B cell (primary cell): ENCODE measurements around the gene SLC22A12. TPM values are rescaled to one million over a fixed set of nuclear protein-coding genes. Genes with fewer than 3 reads are reported as not detected.

Source experiments
- ATAC-seq: fragments of 200-7000 bp; cut with Tn5 transposase; one replicate; pipeline ENCODE4 v1.10.0; 2021; ENCODE audit warnings: low read depth, mild to moderate bottlenecking, moderate number of reproducible peaks, moderate library complexity
- CTCF ChIA-PET: fragments of 350-600 bp; sonication (Branson Sonifier 250); formaldehyde crosslinking; loops from one replicate; lab custom pipeline; 2021; ENCODE audit warnings: antibody characterized with exemption, inconsistent platforms; lab: Charles Lee
- POLR2A ChIA-PET: fragments of 350-600 bp; sonication (Branson Sonifier 250); formaldehyde crosslinking; loops from one replicate; lab custom pipeline; 2021; ENCODE audit warnings: antibody characterized with exemption; lab: Charles Lee
- DNase-seq: peaks from one replicate; pipeline ENCODE4 v3.0.0; 2013
- H2AFZ ChIP-seq: 2 replicates; pipeline ENCODE4 v1.6.1; 2012; ENCODE audit warnings: mild to moderate bottlenecking, low read depth, low read length; ENCODE audit not compliant: insufficient read depth, poor library complexity, severe bottlenecking
- H3K27ac ChIP-seq, 2 donors: 1 replicate in 1 of 2; 2 replicates in 1 of 2; pipeline ENCODE4 v1.5.1; 2012 to 2013; ENCODE audit warnings: low read length in 2 of 2, mild to moderate bottlenecking in 2 of 2, moderate library complexity in 1 of 2
- H3K27me3 ChIP-seq, 4 experiments: fragments of 200-600 bp in 1 of 4; sonication (generic) in 1 of 4; replicated peaks in 1 of 4; 1 replicate in 2 of 4; 2 replicates in 2 of 4; pipeline versions ENCODE4 v1.6.1 to v1.7.0; 2013 to 2016; ENCODE audit warnings: low read length in 3 of 4, mild to moderate bottlenecking in 2 of 4, mixed read lengths in 1 of 4, moderate library complexity in 1 of 4; ENCODE audit not compliant: insufficient read depth in 4 of 4, control insufficient read depth in 3 of 4; ENCODE audit errors: control extremely low read depth in 1 of 4
- H3K36me3 ChIP-seq, 2 experiments: replicated peaks in 1 of 2; 1 replicate in 1 of 2; 2 replicates in 1 of 2; pipeline versions ENCODE4 v1.6.1 to v1.7.1; 2013; ENCODE audit warnings: low read length in 1 of 2; ENCODE audit not compliant: insufficient read depth in 2 of 2, control insufficient read depth in 1 of 2; ENCODE audit errors: control extremely low read depth in 1 of 2, extremely low read depth in 1 of 2
- H3K4me1 ChIP-seq, 2 donors: fragments of 200-600 bp in 1 of 2; sonication (generic) in 1 of 2; 1 replicate in 1 of 2; 2 replicates in 1 of 2; pipeline versions ENCODE4 v1.5.1 to v1.6.1; 2013 to 2017; ENCODE audit warnings: low read length in 2 of 2; ENCODE audit not compliant: control insufficient read depth in 2 of 2, insufficient read depth in 2 of 2
- H3K4me2 ChIP-seq: replicated peaks from 2 replicates; pipeline ENCODE3; 2012; ENCODE audit warnings: mild to moderate bottlenecking, low read depth, low read length; ENCODE audit not compliant: poor library complexity, severe bottlenecking
- H3K4me3 ChIP-seq, 5 experiments: fragments of 200-600 bp in 1 of 5; sonication (generic) in 1 of 5; 1 replicate in 3 of 5; 2 replicates in 2 of 5; pipeline versions ENCODE4 v1.5.1 to v1.7.0; 2011 to 2016; ENCODE audit warnings: low read length in 4 of 5, mild to moderate bottlenecking in 4 of 5, low read depth in 2 of 5, control low read depth in 1 of 5, moderate library complexity in 1 of 5; ENCODE audit not compliant: insufficient read depth in 1 of 5; ENCODE audit errors: control extremely low read depth in 1 of 5, extremely low read depth in 1 of 5
- H3K79me2 ChIP-seq: fragments of 200-600 bp; sonication (generic); one replicate; pipeline ENCODE4 v1.6.0; 2016; ENCODE audit warnings: low read length; ENCODE audit not compliant: control insufficient read depth, insufficient read depth
- H3K9ac ChIP-seq: fragments of 200-600 bp; sonication (generic); 2 replicates; pipeline ENCODE4 v1.6.1; 2017; ENCODE audit warnings: mild to moderate bottlenecking, low read length, moderate library complexity
- H3K9me3 ChIP-seq, 3 donors: one replicate each; pipeline versions ENCODE4 v1.6.1 to v1.7.1; 2013; ENCODE audit warnings: low read length in 2 of 3; ENCODE audit not compliant: control insufficient read depth in 2 of 3, insufficient read depth in 1 of 3; ENCODE audit errors: control extremely low read depth in 1 of 3
- H4K20me1 ChIP-seq: 2 replicates; pipeline ENCODE4 v1.6.0; 2012; ENCODE audit warnings: mild to moderate bottlenecking, low read length; ENCODE audit not compliant: insufficient read depth, control insufficient read depth, poor library complexity, severe bottlenecking
- H3K27ac Mint-ChIP-seq: one replicate; pipeline ENCODE4 v1.8.0; 2021; ENCODE audit warnings: mixed read lengths
- H3K27me3 Mint-ChIP-seq: one replicate; pipeline ENCODE4 v1.8.0; 2021; ENCODE audit warnings: mixed read lengths
- H3K4me1 Mint-ChIP-seq: one replicate; pipeline ENCODE4 v1.8.0; 2021; ENCODE audit warnings: mixed read lengths
- H3K4me3 Mint-ChIP-seq: one replicate; pipeline ENCODE4 v1.8.0; 2021; ENCODE audit warnings: mixed read lengths
- H3K9me3 Mint-ChIP-seq: one replicate; pipeline ENCODE4 v1.8.0; 2022; ENCODE audit warnings: mixed read lengths; ENCODE audit not compliant: insufficient read depth
- EZH2 ChIP-seq: IDR thresholded peaks from 2 replicates; pipeline ENCODE4 v1.6.1; 2012; ENCODE audit warnings: borderline replicate concordance, low read depth, mild to moderate bottlenecking, moderate library complexity, low read length; ENCODE audit not compliant: insufficient read depth, poor library complexity, severe bottlenecking
- WGBS: methylation state at CpG from one replicate; pipeline ENCODE4 v1.1.5; 2013; ENCODE audit warnings: missing lambda C conversion rate; ENCODE audit not compliant: insufficient coverage; 5-methylcytosine and 5-hydroxymethylcytosine counted together
- intact Hi-C: fragments of 100-400 bp; cut with micrococcal nuclease; formaldehyde crosslinking; loops from one replicate; pipeline ENCODE4 v1.10.0; 2022
- polyA plus RNA-seq: library from polyadenylated mRNA; depleted of rRNA; stranded (reverse); fragments of >200 nt; gene quantifications from 2 replicates; pipeline ENCODE4 v1.2.3, GENCODE V29; 2012
- total RNA-seq, 2 donors: library from RNA; stranded (reverse); fragments of 120-200 nt in 1 of 2; gene quantifications; 1 replicate in 1 of 2; 2 replicates in 1 of 2; pipeline versions ENCODE4 v1.2.3 to v1.2.4, GENCODE V29; 2013 to 2022
- TF ChIP-seq, protein P1 (sequence below): fragments of 200-600 bp; IDR thresholded peaks from one replicate; pipeline ENCODE4 v1.8.0; 2022; ENCODE audit warnings: antibody characterized with exemption, mild to moderate bottlenecking

The SLC22A12 gene
- total and polyA plus RNA-seq, 2 donors (not counting 1 experiment from before 2014, with no cell fraction given): not detected

GRCh38 chr11:64642871-64643255, 51.8 kb downstream of the SLC22A12 start:
- Histone ChIP-seq H3K4me2 (peak overlapping the region; percentile 66), H3K27me3 (peaks cover 0 to 61% (median 36%) of the 10 kb centered on the region in 4 experiments), H3K27ac (no peak overlapping the region), H3K4me1 (peaks cover 28 to 44% of the 10 kb centered on the region in 2 donors), H3K79me2 (no peaks in the 10 kb centered on the region), H2AFZ (no peak overlapping the region), H3K4me3 (no peak overlapping the region), H4K20me1 (no peaks in the 10 kb centered on the region), H3K9ac (no peak overlapping the region), H3K9me3 (peaks cover 0 to 6% (median 0%) of the 10 kb centered on the region in 3 donors), H3K36me3 (no peaks in the 10 kb centered on the region)
- peak; percentile 68 for TF ChIP-seq EZH2
- TF ChIP-seq, protein P1, sequence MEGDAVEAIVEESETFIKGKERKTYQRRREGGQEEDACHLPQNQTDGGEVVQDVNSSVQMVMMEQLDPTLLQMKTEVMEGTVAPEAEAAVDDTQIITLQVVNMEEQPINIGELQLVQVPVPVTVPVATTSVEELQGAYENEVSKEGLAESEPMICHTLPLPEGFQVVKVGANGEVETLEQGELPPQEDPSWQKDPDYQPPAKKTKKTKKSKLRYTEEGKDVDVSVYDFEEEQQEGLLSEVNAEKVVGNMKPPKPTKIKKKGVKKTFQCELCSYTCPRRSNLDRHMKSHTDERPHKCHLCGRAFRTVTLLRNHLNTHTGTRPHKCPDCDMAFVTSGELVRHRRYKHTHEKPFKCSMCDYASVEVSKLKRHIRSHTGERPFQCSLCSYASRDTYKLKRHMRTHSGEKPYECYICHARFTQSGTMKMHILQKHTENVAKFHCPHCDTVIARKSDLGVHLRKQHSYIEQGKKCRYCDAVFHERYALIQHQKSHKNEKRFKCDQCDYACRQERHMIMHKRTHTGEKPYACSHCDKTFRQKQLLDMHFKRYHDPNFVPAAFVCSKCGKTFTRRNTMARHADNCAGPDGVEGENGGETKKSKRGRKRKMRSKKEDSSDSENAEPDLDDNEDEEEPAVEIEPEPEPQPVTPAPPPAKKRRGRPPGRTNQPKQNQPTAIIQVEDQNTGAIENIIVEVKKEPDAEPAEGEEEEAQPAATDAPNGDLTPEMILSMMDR: no peak
- no peak for ATAC-seq
- 3% methylated on average over 35 of the region's 36 CpGs for WGBS
- ChIA-PET POLR2A (no interaction called here), CTCF (no interaction called here)
- H3K27me3 Mint-ChIP-seq: peaks cover 34% of the 10 kb centered on the region
- no peak for DNase-seq
- intact Hi-C loops: no loop called here
- no peaks in the 10 kb centered on the region for H3K9me3 Mint-ChIP-seq
- no peak overlapping the region for H3K27ac Mint-ChIP-seq
- H3K4me1 Mint-ChIP-seq: peaks cover 11% of the 10 kb centered on the region
- H3K4me3 Mint-ChIP-seq: no peak overlapping the region

DNA sequence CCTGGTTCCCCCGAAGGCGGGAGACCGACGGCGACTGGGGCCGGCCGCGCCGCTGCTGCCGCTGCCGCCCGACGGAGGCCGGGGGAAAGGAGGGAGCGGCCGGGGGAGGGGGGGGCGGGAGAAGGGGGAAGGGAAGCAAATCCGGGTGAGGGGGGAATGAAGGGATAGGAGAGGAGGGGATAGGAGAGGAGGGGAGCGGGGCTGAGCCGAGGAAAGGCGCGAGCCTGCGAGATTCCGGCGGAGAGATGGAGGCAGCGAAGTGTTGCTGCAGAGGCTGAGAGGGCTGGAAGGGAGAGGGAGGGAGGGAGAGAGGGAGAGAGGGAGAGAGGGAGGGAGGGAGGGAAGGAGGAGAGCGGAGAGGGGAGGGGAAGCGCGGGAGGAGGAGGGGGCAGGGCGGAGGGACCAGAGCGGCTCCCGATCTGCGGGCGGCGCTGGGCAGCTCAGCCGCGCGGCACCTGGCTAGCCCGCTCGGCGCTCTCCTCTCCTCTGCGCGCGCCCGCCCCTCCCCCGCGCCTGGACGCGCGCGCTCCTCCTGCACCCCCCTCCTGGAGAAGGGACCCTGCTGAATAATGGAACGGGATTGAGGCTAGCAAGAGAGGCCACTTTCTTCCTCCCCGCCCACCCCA, 52.3 kb downstream of the SLC22A12 start:
- Histone ChIP-seq H3K4me2 (peak overlapping the region; percentile 66), H2AFZ (no peak overlapping the region), H4K20me1 (no peaks in the 10 kb centered on the region), H3K9ac (no peak overlapping the region), H3K4me1 (peaks cover 23 to 39% of the 10 kb centered on the region in 2 donors), H3K4me3 (no peak overlapping the region), H3K79me2 (no peaks in the 10 kb centered on the region), H3K36me3 (no peaks in the 10 kb centered on the region), H3K27me3 (peaks cover 0 to 58% (median 36%) of the 10 kb centered on the region in 4 experiments), H3K27ac (no peak overlapping the region), H3K9me3 (peaks cover 0 to 6% (median 0%) of the 10 kb centered on the region in 3 donors)
- CTCF ChIA-PET: no interaction called here
- H3K9me3 Mint-ChIP-seq: no peaks in the 10 kb centered on the region
- H3K4me3 Mint-ChIP-seq: peak overlapping the region; percentile 62
- TF ChIP-seq, protein P1: no peak
- no peak for TF ChIP-seq EZH2
- WGBS: 3% methylated on average over 22 of the region's 53 CpGs
- H3K27me3 Mint-ChIP-seq: peaks cover 36% of the 10 kb centered on the region
- peaks cover 9% of the 10 kb centered on the region for H3K4me1 Mint-ChIP-seq
- H3K27ac Mint-ChIP-seq: no peak overlapping the region
- no peak for ATAC-seq
- DNase-seq: no peak
- POLR2A ChIA-PET: no interaction called here
- intact Hi-C loops: no loop called here
